H1 (cell line): ENCODE data around the gene MRPL20.

Experiments
- CTCF ChIP-seq, 3 experiments: IDR thresholded peaks; 1 replicate in 2 of 3; 2 replicates in 1 of 3; pipeline versions ENCODE4 v1.5.1 to v1.6.1; 2011; ENCODE audit warnings: low read length in 3 of 3, mild to moderate bottlenecking in 3 of 3, inconsistent platforms in 2 of 3, low read depth in 1 of 3, moderate library complexity in 1 of 3; ENCODE audit not compliant: insufficient read depth in 1 of 3; ENCODE audit errors: control extremely low read depth in 1 of 3
- EZH2 ChIP-seq: fragments of 200-600 bp; sonication (generic); IDR thresholded peaks from 2 replicates; pipeline ENCODE4 v1.7.1; 2012; ENCODE audit warnings: low read depth, mild to moderate bottlenecking, moderate library complexity, low read length, inconsistent platforms; ENCODE audit not compliant: severe bottlenecking
- GABPA ChIP-seq: IDR thresholded peaks from 2 replicates; pipeline ENCODE4 v1.6.1; 2011; ENCODE audit warnings: mild to moderate bottlenecking, low read length, moderate library complexity, borderline replicate concordance; ENCODE audit not compliant: insufficient read depth
- JUND ChIP-seq: IDR thresholded peaks from 2 replicates; pipeline ENCODE4 v1.6.1; 2011; ENCODE audit warnings: mild to moderate bottlenecking, improper control_type of control experiment, low read length
- POLR2A ChIP-seq, 2 experiments: IDR thresholded peaks; 1 replicate in 1 of 2; 2 replicates in 1 of 2; pipeline ENCODE4 v1.6.1; 2011; ENCODE audit warnings: low read depth in 2 of 2, low read length in 2 of 2, mild to moderate bottlenecking in 2 of 2; ENCODE audit errors: control extremely low read depth in 1 of 2
- POLR2AphosphoS5 ChIP-seq: IDR thresholded peaks from 2 replicates; pipeline ENCODE4 v1.6.1; 2011; ENCODE audit warnings: low read depth, low read length
- TAF1 ChIP-seq: IDR thresholded peaks from 2 replicates; pipeline ENCODE4 v1.6.1; 2011; ENCODE audit warnings: mild to moderate bottlenecking, low read depth, low read length

GRCh38 chr1:1380860-1381259 is 26.2 kb downstream of the MRPL20 start:
- TF ChIP-seq POLR2AphosphoS5 (no peak), JUND (no peak), EZH2 (no peak), GABPA (no peak), CTCF (IDR thresholded peaks at IDR 0.05; ENCODE audit: control extremely low read depth in 1 of 3, insufficient read depth in 1 of 3, low read depth in 1 of 3, low read length in 3 of 3) (no peak), TAF1 (no peak), POLR2A (IDR thresholded peaks at IDR 0.05; ENCODE audit: control extremely low read depth in 1 of 2, low read depth in 2 of 2, low read length in 2 of 2) (no peak)
